K562 (cell line): ENCODE results near the gene ORAI3. TPM values are rescaled to one million over a fixed set of nuclear protein-coding genes. Genes with fewer than 3 reads are reported as not detected.

Source experiments
- BRD9 ChIP-seq: fragments of 450-650 bp; IDR thresholded peaks from 2 replicates; pipeline ENCODE4 v1.6.1; 2018; ENCODE audit warnings: low read depth; ENCODE audit not compliant: partially characterized antibody
- FOXJ2 ChIP-seq: fragments of 200-800 bp; sonication (Bioruptor generic); IDR thresholded peaks from 2 replicates; pipeline ENCODE4 v1.6.1; 2016; ENCODE audit warnings: missing genetic modification characterization, missing compliant biosample characterization
- HNRNPL ChIP-seq: fragments of 200-400 bp; formaldehyde crosslinking; IDR thresholded peaks from 2 replicates; pipeline ENCODE4 v1.6.1; 2017; ENCODE audit warnings: low read depth, mild to moderate bottlenecking, low read length
- IFI16 ChIP-seq: fragments of 250-450 bp; sonication (Bioruptor Pico); IDR thresholded peaks from 2 replicates; pipeline ENCODE4 v2.1.2; 2022; ENCODE audit warnings: mild to moderate bottlenecking, inconsistent platforms
- KLF6 ChIP-seq: fragments of 250-450 bp; sonication (Bioruptor Pico); IDR thresholded peaks from 2 replicates; pipeline ENCODE4 v1.4.0; 2020; ENCODE audit warnings: mild to moderate bottlenecking, moderate library complexity, borderline replicate concordance
- MAFG ChIP-seq: fragments of 450-650 bp; conservative IDR thresholded peaks from 2 replicates; pipeline ENCODE4 v1.6.1; 2016; ENCODE audit warnings: missing genetic modification characterization, missing compliant biosample characterization
- MAZ ChIP-seq, 2 experiments: fragments of 450-650 bp in 1 of 2; sonication (generic) in 1 of 2; formaldehyde crosslinking; IDR thresholded peaks in 1 of 2; conservative IDR thresholded peaks in 1 of 2; 2 replicates each; pipeline versions ENCODE4 v1.4.0 to v1.5.0; 2020; ENCODE audit warnings: mild to moderate bottlenecking in 1 of 2, missing genetic modification reagents in 1 of 2
- MYBL2 ChIP-seq, 2 experiments: fragments of 450-650 bp in 1 of 2; sonication (generic) in 1 of 2; formaldehyde crosslinking in 1 of 2; IDR thresholded peaks; 2 replicates each; pipeline versions ENCODE4 v1.6.1 to v1.8.1; 2017 to 2022; ENCODE audit warnings: borderline replicate concordance in 1 of 2, inconsistent platforms in 1 of 2, low read depth in 1 of 2, mild to moderate bottlenecking in 1 of 2, missing genetic modification reagents in 1 of 2, moderate library complexity in 1 of 2
- POLR2AphosphoS2 ChIP-seq: IDR thresholded peaks from 2 replicates; pipeline ENCODE4 v1.6.1; 2012; ENCODE audit warnings: low read length, improper control_type of control experiment
- TAF9B ChIP-seq: fragments of 450-650 bp; IDR thresholded peaks from 2 replicates; pipeline ENCODE4 v1.6.1; 2018; ENCODE audit warnings: mild to moderate bottlenecking; ENCODE audit not compliant: partially characterized antibody
- ZNF224 ChIP-seq: sonication (generic); formaldehyde crosslinking; IDR thresholded peaks from 2 replicates; pipeline ENCODE4 v1.8.0; 2022; ENCODE audit warnings: mild to moderate bottlenecking, missing genetic modification reagents
- polyA plus RNA-seq, 8 experiments: library from polyadenylated mRNA; depleted of rRNA in 4 of 8; stranded (reverse) in 5 of 8; unstranded in 3 of 8; fragments of >200 nt; fragmentation: Nextera tagmentation in 2 of 8; fragmentation: Illumina TruSeq in 1 of 8; extraction: Ambion mirVana in 2 of 8; extraction: Trizol in 1 of 8; gene quantifications; 2 replicates each; pipeline versions ENCODE4 v1.2.1 to v1.2.3, GENCODE V29; 2011 to 2014; ENCODE audit warnings: inconsistent platforms in 1 of 8, missing spikeins in 1 of 8
- total RNA-seq, 7 experiments: library from RNA; depleted of rRNA in 6 of 7; stranded (reverse); fragments of >200 nt in 6 of 7; fragmentation: Illumina TruSeq in 2 of 7; extraction: Trizol in 2 of 7; gene quantifications; 2 replicates each; pipeline versions ENCODE4 v1.2.1 to v1.2.3, GENCODE V29; 2011 to 2021; ENCODE audit warnings: low replicate concordance in 1 of 7
- TF ChIP-seq, protein P1 (sequence below): fragments of 450-650 bp; IDR thresholded peaks from 2 replicates; pipeline ENCODE4 v1.7.1; 2018; ENCODE audit warnings: mild to moderate bottlenecking, low read depth; ENCODE audit not compliant: partially characterized antibody
- TF ChIP-seq, protein P2 (sequence below): sonication (generic); formaldehyde crosslinking; IDR thresholded peaks from 2 replicates; pipeline ENCODE4 v1.8.1; 2022; ENCODE audit warnings: missing genetic modification reagents
- TF ChIP-seq, protein P3 (sequence below): fragments of 450-650 bp; IDR thresholded peaks from 2 replicates; pipeline ENCODE4 v1.7.0; 2016; ENCODE audit warnings: borderline replicate concordance
- TF ChIP-seq, protein P4 (sequence below): fragments of 250-450 bp; sonication (Bioruptor Pico); IDR thresholded peaks from 2 replicates; pipeline ENCODE4 v1.6.1; 2021; ENCODE audit warnings: mild to moderate bottlenecking
- TF ChIP-seq, protein P5 (sequence below): fragments of 250-450 bp; sonication (Bioruptor Pico); IDR thresholded peaks from 2 replicates; pipeline ENCODE4 v1.9.0; 2021; ENCODE audit warnings: mild to moderate bottlenecking, inconsistent platforms

The ORAI3 gene
- total and polyA plus RNA-seq, 9 of the 15 experiments (the other 6 are each of a cell fraction or from before 2014, with no cell fraction given): 4.9 to 23.3 (median 14.1) TPM

DNA sequence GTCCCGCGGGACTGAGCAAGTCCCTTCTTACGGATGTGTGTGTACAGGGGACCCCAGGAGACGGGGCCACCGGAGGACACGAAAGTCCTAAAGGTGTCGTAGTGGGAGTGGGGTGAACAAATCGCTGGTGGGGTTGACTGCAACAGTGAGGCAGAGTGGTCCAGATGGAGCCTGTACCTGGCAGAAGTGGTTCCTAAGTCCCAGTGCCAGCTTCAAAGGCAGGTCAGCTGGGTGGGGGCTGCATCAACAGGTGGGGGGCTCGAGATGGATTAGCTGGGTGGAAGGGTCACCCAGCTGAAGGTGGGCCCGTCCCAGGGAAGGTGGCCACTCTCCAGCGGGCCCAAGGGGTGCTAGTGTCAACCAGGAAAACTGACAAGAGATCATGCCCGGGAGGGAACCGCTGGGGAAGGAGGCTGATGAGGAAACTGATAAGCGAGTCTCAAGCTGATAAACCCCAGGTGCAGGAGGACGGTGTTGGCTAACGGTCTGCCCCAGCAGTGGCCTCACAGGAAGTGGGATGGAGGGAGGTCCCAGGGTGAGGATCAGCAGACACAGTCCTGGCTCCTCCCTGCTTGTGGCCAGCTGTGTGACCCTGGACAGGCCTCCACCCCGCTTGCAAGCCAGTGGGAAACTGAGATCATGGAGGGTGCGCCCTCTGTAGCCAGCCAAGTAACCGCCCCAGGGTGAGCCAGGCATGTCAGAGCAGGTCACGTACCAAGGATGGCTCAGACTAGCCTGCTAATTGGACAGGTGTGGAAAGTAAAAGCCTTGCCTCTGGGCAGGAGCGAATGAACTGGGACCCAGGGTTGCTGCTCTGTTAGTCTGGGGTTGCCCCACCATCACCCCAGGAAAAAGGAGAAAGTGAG is 1.0 kb downstream of the ORAI3 start (continued):
- TF ChIP-seq, protein P1, sequence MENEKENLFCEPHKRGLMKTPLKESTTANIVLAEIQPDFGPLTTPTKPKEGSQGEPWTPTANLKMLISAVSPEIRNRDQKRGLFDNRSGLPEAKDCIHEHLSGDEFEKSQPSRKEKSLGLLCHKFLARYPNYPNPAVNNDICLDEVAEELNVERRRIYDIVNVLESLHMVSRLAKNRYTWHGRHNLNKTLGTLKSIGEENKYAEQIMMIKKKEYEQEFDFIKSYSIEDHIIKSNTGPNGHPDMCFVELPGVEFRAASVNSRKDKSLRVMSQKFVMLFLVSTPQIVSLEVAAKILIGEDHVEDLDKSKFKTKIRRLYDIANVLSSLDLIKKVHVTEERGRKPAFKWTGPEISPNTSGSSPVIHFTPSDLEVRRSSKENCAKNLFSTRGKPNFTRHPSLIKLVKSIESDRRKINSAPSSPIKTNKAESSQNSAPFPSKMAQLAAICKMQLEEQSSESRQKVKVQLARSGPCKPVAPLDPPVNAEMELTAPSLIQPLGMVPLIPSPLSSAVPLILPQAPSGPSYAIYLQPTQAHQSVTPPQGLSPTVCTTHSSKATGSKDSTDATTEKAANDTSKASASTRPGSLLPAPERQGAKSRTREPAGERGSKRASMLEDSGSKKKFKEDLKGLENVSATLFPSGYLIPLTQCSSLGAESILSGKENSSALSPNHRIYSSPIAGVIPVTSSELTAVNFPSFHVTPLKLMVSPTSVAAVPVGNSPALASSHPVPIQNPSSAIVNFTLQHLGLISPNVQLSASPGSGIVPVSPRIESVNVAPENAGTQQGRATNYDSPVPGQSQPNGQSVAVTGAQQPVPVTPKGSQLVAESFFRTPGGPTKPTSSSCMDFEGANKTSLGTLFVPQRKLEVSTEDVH: no peak
- TF ChIP-seq, protein P2, sequence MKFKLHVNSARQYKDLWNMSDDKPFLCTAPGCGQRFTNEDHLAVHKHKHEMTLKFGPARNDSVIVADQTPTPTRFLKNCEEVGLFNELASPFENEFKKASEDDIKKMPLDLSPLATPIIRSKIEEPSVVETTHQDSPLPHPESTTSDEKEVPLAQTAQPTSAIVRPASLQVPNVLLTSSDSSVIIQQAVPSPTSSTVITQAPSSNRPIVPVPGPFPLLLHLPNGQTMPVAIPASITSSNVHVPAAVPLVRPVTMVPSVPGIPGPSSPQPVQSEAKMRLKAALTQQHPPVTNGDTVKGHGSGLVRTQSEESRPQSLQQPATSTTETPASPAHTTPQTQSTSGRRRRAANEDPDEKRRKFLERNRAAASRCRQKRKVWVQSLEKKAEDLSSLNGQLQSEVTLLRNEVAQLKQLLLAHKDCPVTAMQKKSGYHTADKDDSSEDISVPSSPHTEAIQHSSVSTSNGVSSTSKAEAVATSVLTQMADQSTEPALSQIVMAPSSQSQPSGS (CRISPR knock-in tag): no peak
- TF ChIP-seq MAFG (tag) (no peak), POLR2AphosphoS2 (peak; percentile 94), MAZ (CRISPR knock-in tag; conservative IDR thresholded peaks at IDR 0.05 in 1 of 2, IDR thresholded peaks at IDR 0.05 in 1 of 2) (peak; percentile 83 to 87), IFI16 (no peak), TAF9B (peak; percentile 91), KLF6 (peak; percentile 15; the same call in 1 of the 2 replicates), MYBL2 (IDR thresholded peaks at IDR 0.05; ENCODE audit: low read depth) (no peak), MYBL2 (CRISPR knock-in tag; IDR thresholded peaks at IDR 0.05; ENCODE audit: borderline replicate concordance) (no peak), ZNF224 (CRISPR knock-in tag) (no peak), HNRNPL (no peak), BRD9 (peak; percentile 39), FOXJ2 (no peak)
- TF ChIP-seq, protein P3, sequence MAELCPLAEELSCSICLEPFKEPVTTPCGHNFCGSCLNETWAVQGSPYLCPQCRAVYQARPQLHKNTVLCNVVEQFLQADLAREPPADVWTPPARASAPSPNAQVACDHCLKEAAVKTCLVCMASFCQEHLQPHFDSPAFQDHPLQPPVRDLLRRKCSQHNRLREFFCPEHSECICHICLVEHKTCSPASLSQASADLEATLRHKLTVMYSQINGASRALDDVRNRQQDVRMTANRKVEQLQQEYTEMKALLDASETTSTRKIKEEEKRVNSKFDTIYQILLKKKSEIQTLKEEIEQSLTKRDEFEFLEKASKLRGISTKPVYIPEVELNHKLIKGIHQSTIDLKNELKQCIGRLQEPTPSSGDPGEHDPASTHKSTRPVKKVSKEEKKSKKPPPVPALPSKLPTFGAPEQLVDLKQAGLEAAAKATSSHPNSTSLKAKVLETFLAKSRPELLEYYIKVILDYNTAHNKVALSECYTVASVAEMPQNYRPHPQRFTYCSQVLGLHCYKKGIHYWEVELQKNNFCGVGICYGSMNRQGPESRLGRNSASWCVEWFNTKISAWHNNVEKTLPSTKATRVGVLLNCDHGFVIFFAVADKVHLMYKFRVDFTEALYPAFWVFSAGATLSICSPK: no peak
- TF ChIP-seq, protein P4, sequence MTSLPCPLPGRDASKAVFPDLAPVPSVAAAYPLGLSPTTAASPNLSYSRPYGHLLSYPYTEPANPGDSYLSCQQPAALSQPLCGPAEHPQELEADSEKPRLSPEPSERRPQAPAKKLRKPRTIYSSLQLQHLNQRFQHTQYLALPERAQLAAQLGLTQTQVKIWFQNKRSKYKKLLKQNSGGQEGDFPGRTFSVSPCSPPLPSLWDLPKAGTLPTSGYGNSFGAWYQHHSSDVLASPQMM (CRISPR knock-in tag): no peak
- TF ChIP-seq, protein P5, sequence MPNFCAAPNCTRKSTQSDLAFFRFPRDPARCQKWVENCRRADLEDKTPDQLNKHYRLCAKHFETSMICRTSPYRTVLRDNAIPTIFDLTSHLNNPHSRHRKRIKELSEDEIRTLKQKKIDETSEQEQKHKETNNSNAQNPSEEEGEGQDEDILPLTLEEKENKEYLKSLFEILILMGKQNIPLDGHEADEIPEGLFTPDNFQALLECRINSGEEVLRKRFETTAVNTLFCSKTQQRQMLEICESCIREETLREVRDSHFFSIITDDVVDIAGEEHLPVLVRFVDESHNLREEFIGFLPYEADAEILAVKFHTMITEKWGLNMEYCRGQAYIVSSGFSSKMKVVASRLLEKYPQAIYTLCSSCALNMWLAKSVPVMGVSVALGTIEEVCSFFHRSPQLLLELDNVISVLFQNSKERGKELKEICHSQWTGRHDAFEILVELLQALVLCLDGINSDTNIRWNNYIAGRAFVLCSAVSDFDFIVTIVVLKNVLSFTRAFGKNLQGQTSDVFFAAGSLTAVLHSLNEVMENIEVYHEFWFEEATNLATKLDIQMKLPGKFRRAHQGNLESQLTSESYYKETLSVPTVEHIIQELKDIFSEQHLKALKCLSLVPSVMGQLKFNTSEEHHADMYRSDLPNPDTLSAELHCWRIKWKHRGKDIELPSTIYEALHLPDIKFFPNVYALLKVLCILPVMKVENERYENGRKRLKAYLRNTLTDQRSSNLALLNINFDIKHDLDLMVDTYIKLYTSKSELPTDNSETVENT (CRISPR knock-in tag): no peak
